ENCODE measurements around the gene WDPCP. TPM values are rescaled to one million over a fixed set of nuclear protein-coding genes. Genes with fewer than 3 reads are reported as not detected.

WDPCP gene
- total and polyA plus RNA-seq, 2 of the 13 experiments (the other 11 are each of a cell fraction or from before 2014, with no cell fraction given) = 2.9 to 5.2 TPM

GRCh38 chr2:63587814-63588384 is 378 bp downstream of the WDPCP start (continued):
- TF ChIP-seq KIAA2018 (CRISPR knock-in tag; IDR thresholded peaks at IDR 0.05; ENCODE audit: borderline replicate concordance) (no peak), IRF1 (CRISPR knock-in tag; IDR thresholded peaks at IDR 0.05; ENCODE audit: low read depth) (no peak), EHMT2 (IDR thresholded peaks at IDR 0.05; ENCODE audit: borderline replicate concordance, low read depth, low read length) (no peak), EEA1 (CRISPR knock-in tag; IDR thresholded peaks at IDR 0.05; ENCODE audit: borderline replicate concordance) (0 out of 2 replicates have a peak, but pooled peaks have one; percentile 44), KDM3A (CRISPR knock-in tag; IDR thresholded peaks at IDR 0.05; ENCODE audit: low read depth) (0 out of 2 replicates have a peak, but pooled peaks have one; percentile 14), GZF1 (CRISPR knock-in tag; IDR thresholded peaks at IDR 0.05) (no peak), ZNF775 (CRISPR knock-in tag; IDR thresholded peaks at IDR 0.05; ENCODE audit: borderline replicate concordance) (no peak), CSRNP2 (CRISPR knock-in tag; conservative IDR thresholded peaks at IDR 0.05; ENCODE audit: low read depth) (no peak), MAFF (IDR thresholded peaks at IDR 0.05; ENCODE audit: low read depth, low read length) (no peak), ESRRA (CRISPR knock-in tag; IDR thresholded peaks at IDR 0.05; ENCODE audit: low read depth) (no peak; the same call in 1 of the 2 replicates), ZNF274 (CRISPR knock-in tag; IDR thresholded peaks at IDR 0.05) (peak; percentile 52; the same call in 1 of the 2 replicates), CREB3 (CRISPR knock-in tag; IDR thresholded peaks at IDR 0.05) (0 out of 2 replicates have a peak, but pooled peaks have one; percentile 0), ZNF18 (CRISPR knock-in tag; IDR thresholded peaks at IDR 0.05; ENCODE audit: insufficient replicate concordance) (no peak), ZNF383 (CRISPR knock-in tag; IDR thresholded peaks at IDR 0.05; ENCODE audit: borderline replicate concordance) (no peak), NKX3-1 (CRISPR knock-in tag; IDR thresholded peaks at IDR 0.05) (no peak)

Data from HepG2 (cell line).